MM.1S (cell line): ENCODE measurements around the gene TNFAIP3.

ENCODE experiments used
- DNase-seq: peaks from one replicate; pipeline ENCODE4 v3.0.0-alpha.2; 2015
- H2AFZ ChIP-seq: fragments of 300-600 bp; sonication (generic); 2 replicates; pipeline ENCODE4 v1.6.0; 2016; ENCODE audit warnings: antibody characterized with exemption, low read length
- H3F3A ChIP-seq: fragments of 300-600 bp; sonication (generic); 2 replicates; pipeline ENCODE4 v1.6.1; 2016; ENCODE audit warnings: mild to moderate bottlenecking, antibody characterized with exemption, low read length, moderate library complexity, mixed read lengths; ENCODE audit not compliant: insufficient read depth
- H3K27ac ChIP-seq: fragments of 300-600 bp; sonication (generic); 2 replicates; pipeline ENCODE4 v1.5.1; 2016; ENCODE audit warnings: mild to moderate bottlenecking, low read length
- H3K27me3 ChIP-seq: fragments of 300-600 bp; sonication (generic); replicated peaks from 2 replicates; pipeline ENCODE4 v1.6.0; 2016; ENCODE audit warnings: low read length; ENCODE audit not compliant: insufficient read depth
- H3K36me3 ChIP-seq: fragments of 300-600 bp; sonication (generic); replicated peaks from 2 replicates; pipeline ENCODE4 v1.6.1; 2016; ENCODE audit warnings: mild to moderate bottlenecking, low read length, mixed read lengths; ENCODE audit not compliant: insufficient read depth
- H3K4me1 ChIP-seq: fragments of 300-600 bp; sonication (generic); 2 replicates; pipeline ENCODE4 v1.6.1; 2016; ENCODE audit warnings: low read length, mixed read lengths
- H3K4me2 ChIP-seq: fragments of 300-600 bp; sonication (generic); 2 replicates; pipeline ENCODE4 v1.6.0; 2016; ENCODE audit warnings: low read depth, low read length
- H3K4me3 ChIP-seq: fragments of 300-600 bp; sonication (generic); 2 replicates; pipeline ENCODE4 v1.5.1; 2016; ENCODE audit warnings: low read length, mixed read lengths
- H3K79me2 ChIP-seq: fragments of 300-600 bp; sonication (generic); 2 replicates; pipeline ENCODE4 v1.6.1; 2016; ENCODE audit warnings: mixed run types, low read length, mixed read lengths
- H3K9ac ChIP-seq: fragments of 300-600 bp; sonication (generic); 2 replicates; pipeline ENCODE4 v1.6.1; 2016; ENCODE audit warnings: low read length, mixed read lengths
- H3K9me2 ChIP-seq: fragments of 300-600 bp; sonication (generic); replicated peaks from 2 replicates; pipeline ENCODE4 v1.6.1; 2016; ENCODE audit warnings: mild to moderate bottlenecking, low read length, mixed read lengths; ENCODE audit not compliant: insufficient read depth
- H3K9me3 ChIP-seq: fragments of 300-600 bp; sonication (generic); replicated peaks from 2 replicates; pipeline ENCODE4 v1.6.1; 2016; ENCODE audit warnings: mild to moderate bottlenecking, low read length, mixed read lengths; ENCODE audit not compliant: insufficient read depth
- H4K20me1 ChIP-seq: fragments of 300-600 bp; sonication (generic); 2 replicates; pipeline ENCODE4 v1.6.1; 2016; ENCODE audit warnings: mild to moderate bottlenecking, low read length, moderate library complexity, mixed read lengths; ENCODE audit not compliant: insufficient read depth
- EZH2 ChIP-seq: fragments of 300-600 bp; sonication (generic); optimal IDR thresholded peaks from 2 replicates; pipeline ENCODE3; 2017; ENCODE audit warnings: low read depth, mild to moderate bottlenecking, antibody characterized with exemption, low read length, mixed read lengths
- EZH2phosphoT487 ChIP-seq: fragments of 300-600 bp; sonication (generic); IDR thresholded peaks from 2 replicates; pipeline ENCODE4 v1.6.1; 2018; ENCODE audit warnings: antibody characterized with exemption, low read length
- TF ChIP-seq, protein P1 (sequence below): fragments of 300-600 bp; sonication (generic); IDR thresholded peaks from 2 replicates; pipeline ENCODE4 v1.5.1; 2016; ENCODE audit warnings: antibody characterized with exemption, low read length, mixed read lengths

The TNFAIP3 gene

DNA sequence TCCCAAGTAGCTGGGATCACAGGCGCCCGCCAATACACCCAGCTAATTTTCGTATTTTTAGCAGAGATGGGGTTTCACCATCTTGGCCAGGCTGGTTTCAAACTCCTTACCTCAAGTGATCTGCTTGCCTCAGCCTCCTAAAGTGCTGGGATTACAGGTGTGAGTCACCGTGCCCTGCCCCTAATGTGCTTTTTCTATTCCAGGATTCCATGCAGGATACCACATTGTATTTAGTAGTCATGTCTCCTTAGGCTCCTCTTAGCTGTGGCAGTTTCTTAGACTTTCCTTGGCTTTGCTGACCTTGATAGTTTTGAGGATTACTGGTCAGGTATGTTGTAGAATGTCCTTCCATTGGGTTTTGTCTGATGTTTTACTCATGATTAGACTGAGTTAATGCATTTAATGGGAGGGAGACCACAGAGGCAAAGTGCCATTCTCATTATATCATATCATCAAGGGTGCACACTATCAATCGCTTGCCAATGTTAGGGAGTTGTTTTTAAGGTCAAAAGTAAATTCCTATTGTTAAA is 39.6 kb upstream of the TNFAIP3 start:
- no peak for DNase-seq
- H3K36me3 ChIP-seq, result no peaks in the 10 kb centered on the region
- no peak overlapping the region for H3K9ac ChIP-seq
- H3K4me1 ChIP-seq, result peaks cover 14% of the 10 kb centered on the region
- peaks cover 6% of the 10 kb centered on the region; the same call in 1 of the 2 replicates for H3F3A ChIP-seq
- no peaks in the 10 kb centered on the region for H3K9me3 ChIP-seq
- H2AFZ ChIP-seq, result no peak overlapping the region
- H3K27me3 ChIP-seq, result no peaks in the 10 kb centered on the region
- H3K4me2 ChIP-seq, result 0 out of 2 replicates have a peak overlapping the region, but pooled peaks have one; percentile 2
- no peaks in the 10 kb centered on the region for H3K79me2 ChIP-seq
- H3K9me2 ChIP-seq, result no peaks in the 10 kb centered on the region
- TF ChIP-seq, protein P1, sequence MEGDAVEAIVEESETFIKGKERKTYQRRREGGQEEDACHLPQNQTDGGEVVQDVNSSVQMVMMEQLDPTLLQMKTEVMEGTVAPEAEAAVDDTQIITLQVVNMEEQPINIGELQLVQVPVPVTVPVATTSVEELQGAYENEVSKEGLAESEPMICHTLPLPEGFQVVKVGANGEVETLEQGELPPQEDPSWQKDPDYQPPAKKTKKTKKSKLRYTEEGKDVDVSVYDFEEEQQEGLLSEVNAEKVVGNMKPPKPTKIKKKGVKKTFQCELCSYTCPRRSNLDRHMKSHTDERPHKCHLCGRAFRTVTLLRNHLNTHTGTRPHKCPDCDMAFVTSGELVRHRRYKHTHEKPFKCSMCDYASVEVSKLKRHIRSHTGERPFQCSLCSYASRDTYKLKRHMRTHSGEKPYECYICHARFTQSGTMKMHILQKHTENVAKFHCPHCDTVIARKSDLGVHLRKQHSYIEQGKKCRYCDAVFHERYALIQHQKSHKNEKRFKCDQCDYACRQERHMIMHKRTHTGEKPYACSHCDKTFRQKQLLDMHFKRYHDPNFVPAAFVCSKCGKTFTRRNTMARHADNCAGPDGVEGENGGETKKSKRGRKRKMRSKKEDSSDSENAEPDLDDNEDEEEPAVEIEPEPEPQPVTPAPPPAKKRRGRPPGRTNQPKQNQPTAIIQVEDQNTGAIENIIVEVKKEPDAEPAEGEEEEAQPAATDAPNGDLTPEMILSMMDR, result no peak
- no peaks in the 10 kb centered on the region for H4K20me1 ChIP-seq
- no peak overlapping the region for H3K4me3 ChIP-seq
- H3K27ac ChIP-seq, result no peak overlapping the region

DNA sequence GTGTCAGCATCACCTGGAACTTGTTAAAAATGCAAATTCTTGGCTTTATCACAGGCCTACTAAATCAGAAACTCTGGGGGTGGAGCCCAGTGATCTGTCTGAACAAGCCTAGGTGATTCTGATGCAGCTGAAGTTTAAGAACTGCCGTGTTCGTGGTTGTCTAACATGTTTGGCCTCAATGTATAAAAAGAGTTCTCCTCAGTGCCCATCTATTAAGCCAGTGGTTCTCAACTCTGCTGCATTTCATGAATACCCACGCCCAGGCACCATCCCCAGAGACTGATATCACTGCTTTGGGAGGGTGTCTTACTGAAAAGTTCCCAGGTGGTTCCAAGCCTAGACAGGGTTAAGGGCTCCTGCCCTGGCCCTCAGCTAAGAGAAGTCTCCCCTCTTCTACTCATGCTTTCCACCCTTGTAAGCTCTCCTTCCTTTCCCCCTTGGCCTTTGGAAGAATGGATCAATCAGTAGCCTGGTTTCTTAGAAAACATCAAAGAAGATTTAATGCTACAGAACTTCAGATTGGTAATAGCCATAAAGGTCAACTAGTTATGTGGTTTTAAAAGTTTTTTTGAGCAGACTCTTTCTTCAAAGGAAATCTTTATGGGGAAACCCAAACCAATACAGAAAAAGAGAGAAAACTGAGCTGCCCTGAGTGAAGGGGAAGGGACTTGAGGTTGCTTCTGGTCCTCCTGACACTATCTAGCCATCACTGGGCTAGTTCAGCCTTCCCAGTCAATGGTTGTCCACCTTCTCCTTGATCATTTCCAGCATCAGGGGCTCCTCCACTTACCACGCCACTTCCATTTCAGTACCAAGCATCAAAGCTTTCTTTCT is 38.9 kb upstream of the TNFAIP3 start:
- TF ChIP-seq EZH2 (no peak), EZH2phosphoT487 (no peak)
- TF ChIP-seq, protein P1, result no peak
- H3K4me1 ChIP-seq, result peaks cover 14% of the 10 kb centered on the region
- no peak overlapping the region for H3K9ac ChIP-seq
- no peak overlapping the region for H3K4me3 ChIP-seq
- H3K79me2 ChIP-seq, result no peaks in the 10 kb centered on the region
- H3K9me2 ChIP-seq, result no peaks in the 10 kb centered on the region
- no peaks in the 10 kb centered on the region for H3K27me3 ChIP-seq
- DNase-seq, result peak; percentile 61
- H3F3A ChIP-seq, result peaks cover 6% of the 10 kb centered on the region; the same call in 1 of the 2 replicates
- H2AFZ ChIP-seq, result peak overlapping the region; percentile 23; the same call in 1 of the 2 replicates
- H3K27ac ChIP-seq, result peak overlapping the region; percentile 1; the same call in 1 of the 2 replicates
- H4K20me1 ChIP-seq, result no peaks in the 10 kb centered on the region
- H3K9me3 ChIP-seq, result no peaks in the 10 kb centered on the region
- H3K4me2 ChIP-seq, result 0 out of 2 replicates have a peak overlapping the region, but pooled peaks have one; percentile 2
- no peaks in the 10 kb centered on the region for H3K36me3 ChIP-seq

DNA sequence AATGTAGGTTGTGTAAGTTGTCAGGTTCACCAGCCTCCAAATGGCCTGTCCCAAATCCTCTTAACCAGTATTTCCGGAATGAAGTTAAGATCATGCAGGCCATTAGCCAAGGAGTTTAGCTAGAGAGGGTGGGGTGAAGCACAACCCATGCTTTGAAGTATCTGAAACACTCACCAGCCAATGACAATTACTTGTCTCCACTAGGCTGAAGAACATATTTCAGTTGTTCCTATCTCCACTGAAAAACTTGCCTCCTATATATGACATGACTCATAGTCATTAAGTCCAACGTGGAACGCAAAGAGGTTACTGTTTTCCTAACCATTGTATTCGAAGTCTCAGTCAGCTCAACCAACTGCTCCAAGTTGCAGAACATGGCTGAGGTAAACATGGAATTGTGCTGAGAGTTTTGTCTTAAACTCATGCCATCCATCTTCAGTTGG is 37.4 kb upstream of the TNFAIP3 start:
- H3K9me3 ChIP-seq, result no peaks in the 10 kb centered on the region
- H2AFZ ChIP-seq, result no peak overlapping the region
- H3K4me3 ChIP-seq, result no peak overlapping the region
- DNase-seq, result no peak
- no peaks in the 10 kb centered on the region for H3K9me2 ChIP-seq
- TF ChIP-seq EZH2, result no peak
- TF ChIP-seq, protein P1, result no peak
- no peak for TF ChIP-seq EZH2phosphoT487
- H3K9ac ChIP-seq, result no peak overlapping the region
- H4K20me1 ChIP-seq, result no peaks in the 10 kb centered on the region
- H3F3A ChIP-seq, result peaks cover 6% of the 10 kb centered on the region; the same call in 1 of the 2 replicates
- H3K27me3 ChIP-seq, result no peaks in the 10 kb centered on the region
- H3K36me3 ChIP-seq, result no peaks in the 10 kb centered on the region
- H3K79me2 ChIP-seq, result no peaks in the 10 kb centered on the region
- no peak overlapping the region for H3K4me2 ChIP-seq
- peaks cover 14% of the 10 kb centered on the region for H3K4me1 ChIP-seq
- no peak overlapping the region for H3K27ac ChIP-seq
